ENCODE results near the gene RASGRP1.

Gene RASGRP1

DNA sequence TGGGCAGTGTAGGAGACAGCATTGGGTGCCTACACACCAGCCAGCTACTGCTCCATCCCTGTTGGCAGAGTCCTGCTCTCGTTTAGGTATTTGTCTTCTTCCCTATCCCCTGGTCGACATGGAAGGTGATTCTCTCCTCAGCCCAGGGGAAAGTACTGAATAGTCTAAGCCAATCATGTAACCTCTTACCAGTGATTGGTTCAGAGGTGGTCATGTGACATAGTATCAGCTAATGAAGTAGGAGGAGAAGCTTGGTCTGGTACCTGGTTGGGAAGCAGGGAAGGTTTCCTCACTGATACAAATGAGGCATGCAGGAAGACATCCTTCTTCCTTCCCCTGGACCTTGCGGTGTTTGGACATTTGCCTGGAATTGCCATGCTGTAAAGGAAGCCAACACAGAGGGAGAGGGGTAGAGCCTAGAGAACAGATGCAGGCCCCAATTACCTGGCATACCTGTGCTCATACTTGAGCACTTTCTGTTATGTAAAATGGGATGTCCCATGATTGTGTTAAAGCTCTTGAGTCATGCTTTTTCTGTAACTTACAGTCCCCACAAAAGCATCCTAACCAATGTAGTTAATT is 32.7 kb upstream of the RASGRP1 start:
- Histone ChIP-seq H3K9ac (ENCODE audit: low read length) (no peak overlapping the region), H3K4me3 (ENCODE audit: low read length) (no peak overlapping the region), H4K20me1 (ENCODE audit: insufficient read depth, low read length) (no peaks in the 10 kb centered on the region), H2AFZ (ENCODE audit: low read depth, low read length) (no peak overlapping the region), H3K27ac (ENCODE audit: low read length) (no peak overlapping the region), H3K4me1 (ENCODE audit: low read length) (no peaks in the 10 kb centered on the region), H3K36me3 (replicated peaks; ENCODE audit: low read depth, low read length) (no peaks in the 10 kb centered on the region), H3K79me2 (ENCODE audit: low read length) (no peaks in the 10 kb centered on the region), H3K27me3 (ENCODE audit: low read depth, low read length) (no peaks in the 10 kb centered on the region), H3K9me3 (ENCODE audit: insufficient read depth, low read length) (no peaks in the 10 kb centered on the region), H3K4me2 (ENCODE audit: low read length) (no peak overlapping the region)
- TF ChIP-seq CTCF (IDR thresholded peaks at IDR 0.05; ENCODE audit: low read depth, low read length) (no peak), EZH2phosphoT487 (IDR thresholded peaks at IDR 0.05; ENCODE audit: low read depth) (no peak)

GRCh38 chr15:38593524-38593923 is 28.9 kb upstream of the RASGRP1 start:
- Histone ChIP-seq H3K27me3 (ENCODE audit: low read depth, low read length) (no peaks in the 10 kb centered on the region), H4K20me1 (ENCODE audit: insufficient read depth, low read length) (no peaks in the 10 kb centered on the region), H3K36me3 (replicated peaks; ENCODE audit: low read depth, low read length) (no peaks in the 10 kb centered on the region), H3K4me3 (ENCODE audit: low read length) (no peak overlapping the region), H2AFZ (ENCODE audit: low read depth, low read length) (no peak overlapping the region), H3K79me2 (ENCODE audit: low read length) (no peaks in the 10 kb centered on the region), H3K9me3 (ENCODE audit: insufficient read depth, low read length) (no peaks in the 10 kb centered on the region), H3K27ac (ENCODE audit: low read length) (no peak overlapping the region), H3K4me2 (ENCODE audit: low read length) (no peak overlapping the region), H3K4me1 (ENCODE audit: low read length) (no peaks in the 10 kb centered on the region), H3K9ac (ENCODE audit: low read length) (no peak overlapping the region)
- TF ChIP-seq EZH2phosphoT487 (IDR thresholded peaks at IDR 0.05; ENCODE audit: low read depth) (no peak), CTCF (IDR thresholded peaks at IDR 0.05; ENCODE audit: low read depth, low read length) (no peak)

DNA sequence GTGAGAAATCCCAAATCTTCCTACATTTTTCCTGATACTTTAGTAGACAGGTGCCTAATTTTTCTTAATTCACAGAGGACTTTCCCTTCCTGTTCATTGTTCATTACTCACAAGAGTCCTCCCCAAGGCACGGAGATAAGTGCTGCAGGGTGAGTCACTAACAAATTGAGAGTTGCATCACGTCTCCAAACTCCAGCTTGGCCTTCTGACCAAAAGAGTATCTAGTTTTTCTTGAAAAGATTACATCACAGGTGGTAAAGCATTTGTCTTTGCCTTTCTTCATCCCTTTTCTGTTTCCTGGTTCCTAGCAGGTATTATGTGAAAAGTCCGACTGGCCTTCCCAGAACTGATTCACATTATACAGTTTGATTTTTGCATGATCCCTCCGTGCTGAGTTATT is 24.9 kb upstream of the RASGRP1 start:
- Histone ChIP-seq H3K4me3 (ENCODE audit: low read length) (no peak overlapping the region), H3K9me3 (ENCODE audit: insufficient read depth, low read length) (no peaks in the 10 kb centered on the region), H3K36me3 (replicated peaks; ENCODE audit: low read depth, low read length) (no peaks in the 10 kb centered on the region), H4K20me1 (ENCODE audit: insufficient read depth, low read length) (no peaks in the 10 kb centered on the region), H3K9ac (ENCODE audit: low read length) (no peak overlapping the region), H3K4me1 (ENCODE audit: low read length) (peaks cover 10% of the 10 kb centered on the region), H3K79me2 (ENCODE audit: low read length) (no peaks in the 10 kb centered on the region), H3K4me2 (ENCODE audit: low read length) (no peak overlapping the region), H2AFZ (ENCODE audit: low read depth, low read length) (no peak overlapping the region), H3K27ac (ENCODE audit: low read length) (no peak overlapping the region), H3K27me3 (ENCODE audit: low read depth, low read length) (no peaks in the 10 kb centered on the region)
- TF ChIP-seq EZH2phosphoT487 (IDR thresholded peaks at IDR 0.05; ENCODE audit: low read depth), result no peak
- TF ChIP-seq CTCF (IDR thresholded peaks at IDR 0.05; ENCODE audit: low read depth, low read length), result no peak

DNA sequence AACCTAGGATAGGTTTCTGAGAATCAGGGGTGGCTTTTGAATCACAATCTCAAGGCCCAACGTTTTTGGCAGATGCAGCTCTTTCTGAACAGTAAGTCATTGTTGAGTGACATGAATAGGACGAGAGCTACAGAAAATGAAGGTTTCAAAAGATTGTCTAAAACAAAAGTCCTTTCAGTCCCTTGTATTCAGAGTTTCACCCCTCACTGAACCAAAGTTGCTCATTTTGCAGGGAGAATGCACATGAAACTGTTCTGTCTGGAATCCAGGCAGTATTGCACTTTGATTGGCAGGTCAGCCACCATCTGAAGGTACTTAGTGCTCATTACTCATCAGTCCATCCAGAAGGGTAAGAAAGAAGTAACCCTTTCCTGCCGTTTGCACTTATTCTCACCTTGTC is 24.1 kb upstream of the RASGRP1 start:
- H3K27ac ChIP-seq (ENCODE audit: low read length), result no peak overlapping the region
- H2AFZ ChIP-seq (ENCODE audit: low read depth, low read length), result no peak overlapping the region
- no peak overlapping the region for H3K9ac ChIP-seq (ENCODE audit: low read length)
- H3K4me1 ChIP-seq (ENCODE audit: low read length), result peaks cover 10% of the 10 kb centered on the region
- TF ChIP-seq EZH2phosphoT487 (IDR thresholded peaks at IDR 0.05; ENCODE audit: low read depth), result no peak
- no peak for TF ChIP-seq CTCF (IDR thresholded peaks at IDR 0.05; ENCODE audit: low read depth, low read length)
- H3K4me3 ChIP-seq (ENCODE audit: low read length), result no peak overlapping the region
- H3K79me2 ChIP-seq (ENCODE audit: low read length), result no peaks in the 10 kb centered on the region
- H3K36me3 ChIP-seq (replicated peaks; ENCODE audit: low read depth, low read length), result no peaks in the 10 kb centered on the region
- H4K20me1 ChIP-seq (ENCODE audit: insufficient read depth, low read length), result no peaks in the 10 kb centered on the region
- no peaks in the 10 kb centered on the region for H3K27me3 ChIP-seq (ENCODE audit: low read depth, low read length)
- no peak overlapping the region for H3K4me2 ChIP-seq (ENCODE audit: low read length)
- H3K9me3 ChIP-seq (ENCODE audit: insufficient read depth, low read length), result no peaks in the 10 kb centered on the region

Data from OCI-LY3 (cell line).